CD4-positive, alpha-beta T cell treated with Interleukin-2 at 100 ng/mL for 4 hours (primary cell): ENCODE data around the gene TSC22D1.
"Not testable (repeated sequence)": the region's sequence is repeated elsewhere in the genome, so short reads cannot be mapped to it uniquely, and the experiment has no call there.

Source experiments
- DNase-seq: peaks from one replicate; pipeline ENCODE4 v3.0.0-alpha.2; 2020; ENCODE audit warnings: low spot score

Gene TSC22D1

GRCh38 chr13:44575741-44576350, at the start of gene TSC22D1:
TSS of gene TSC22D1 (minus strand) at chr13:44576330. CDS start at chr13:44576074, 256 bp downstream.
- peak; percentile 69 for DNase-seq

DNA sequence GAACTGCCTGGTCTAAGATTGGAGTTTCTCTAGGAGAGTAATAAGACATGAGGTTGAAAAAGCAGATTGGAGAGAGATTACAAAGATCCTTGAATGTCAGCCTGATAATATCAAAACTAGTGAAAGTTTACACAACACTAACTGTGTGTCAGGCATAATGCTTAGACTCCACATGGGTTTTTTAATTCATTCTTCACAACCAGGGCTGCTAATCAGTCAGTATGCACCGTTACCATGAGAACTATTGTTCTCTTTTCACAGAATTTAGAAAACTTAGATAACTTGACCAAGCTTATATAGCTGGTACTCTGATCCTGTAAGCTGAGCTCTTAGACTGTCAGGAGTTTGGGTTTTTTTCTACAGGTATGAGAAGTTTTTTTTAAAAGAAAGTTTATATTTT, 46.6 kb upstream of the TSC22D1 start:
- DNase-seq, result no peak

DNA sequence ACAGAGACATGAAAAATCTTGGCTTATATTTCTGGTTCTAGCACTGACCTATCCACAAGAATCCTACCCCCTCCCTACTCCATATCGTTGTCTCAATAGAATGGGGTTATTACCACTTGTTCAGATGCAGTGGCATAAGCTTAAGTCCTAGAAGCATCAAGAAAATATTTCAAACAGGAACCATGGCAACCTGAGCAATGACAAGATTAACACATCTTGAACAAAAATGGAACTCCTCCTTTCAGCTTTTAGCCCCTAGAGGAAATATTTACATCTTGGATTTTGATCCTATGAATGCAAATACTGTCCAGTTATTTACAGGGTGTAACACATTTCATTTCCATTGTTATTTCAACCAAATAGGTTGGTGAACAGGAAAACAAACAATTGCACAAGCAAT, 46.1 kb upstream of the TSC22D1 start:
- no peak for DNase-seq

- DNase-seq, result no peak
Observed at GRCh38 chr13:44620057-44620456, 43.9 kb upstream of the TSC22D1 start.

GRCh38 chr13:44619651-44620050, 43.5 kb upstream of the TSC22D1 start:
- no peak for DNase-seq

- no peak for DNase-seq
Observed at GRCh38 chr13:44618326-44618725, 42.2 kb upstream of the TSC22D1 start.

DNA sequence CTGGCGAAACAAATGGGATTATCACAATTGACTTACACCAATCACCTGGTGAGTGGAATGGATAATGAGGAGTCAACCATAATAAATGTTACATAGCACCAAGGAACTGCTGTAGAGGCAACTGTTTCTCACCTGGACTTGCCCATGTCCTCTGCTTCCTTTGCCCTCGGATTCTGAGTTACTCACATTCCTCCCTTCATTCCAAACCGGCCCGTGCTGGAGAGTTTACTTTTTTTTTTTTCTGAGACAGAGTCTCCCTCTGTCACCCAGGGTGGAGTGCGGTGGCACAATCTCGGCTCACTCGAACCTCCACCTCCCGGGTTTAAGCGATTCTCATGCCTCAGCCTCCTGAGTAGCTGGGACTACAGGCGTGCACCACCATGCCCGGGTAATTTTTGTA, 41.5 kb upstream of the TSC22D1 start:
- no peak for DNase-seq

DNA sequence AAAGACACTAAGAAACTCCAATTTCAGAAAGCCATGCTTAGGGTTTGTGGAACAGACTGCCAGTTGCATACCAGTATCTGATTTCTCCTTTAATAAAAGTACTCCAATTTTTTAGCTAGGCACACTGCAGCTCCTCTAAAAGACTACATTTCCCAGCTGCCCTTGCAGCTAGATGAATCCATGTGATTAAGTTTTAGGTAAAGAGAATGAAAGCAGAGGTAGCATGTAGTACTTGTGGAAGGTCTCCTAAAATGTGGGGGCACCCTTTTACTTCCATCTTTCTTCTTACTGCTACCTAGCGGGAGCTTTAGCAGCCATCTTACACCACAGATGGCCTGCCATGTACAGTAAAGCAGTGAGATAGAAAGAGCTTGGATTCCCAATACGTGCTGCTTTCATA, 33.0 kb upstream of the TSC22D1 start:
- DNase-seq, result no peak

DNA sequence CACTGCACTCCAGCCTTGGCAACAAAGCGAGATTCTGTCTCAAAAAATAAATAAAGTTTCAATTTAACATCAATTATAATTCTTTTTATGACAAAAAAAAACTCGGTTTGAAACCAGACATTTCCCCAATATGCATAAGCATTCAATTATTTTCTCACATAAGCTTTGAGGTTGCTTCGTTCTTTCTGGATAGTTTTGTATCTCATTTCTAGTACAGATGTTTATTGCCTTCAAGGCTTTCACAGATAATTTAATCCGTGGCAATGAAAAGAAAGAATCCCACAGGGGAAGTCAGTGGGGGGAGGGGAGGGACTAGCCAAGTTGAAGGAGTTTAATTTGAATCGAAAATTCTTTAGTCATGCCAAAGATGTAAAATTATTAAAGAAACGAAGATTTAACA, 29.6 kb upstream of the TSC22D1 start:
- DNase-seq, result no peak

DNA sequence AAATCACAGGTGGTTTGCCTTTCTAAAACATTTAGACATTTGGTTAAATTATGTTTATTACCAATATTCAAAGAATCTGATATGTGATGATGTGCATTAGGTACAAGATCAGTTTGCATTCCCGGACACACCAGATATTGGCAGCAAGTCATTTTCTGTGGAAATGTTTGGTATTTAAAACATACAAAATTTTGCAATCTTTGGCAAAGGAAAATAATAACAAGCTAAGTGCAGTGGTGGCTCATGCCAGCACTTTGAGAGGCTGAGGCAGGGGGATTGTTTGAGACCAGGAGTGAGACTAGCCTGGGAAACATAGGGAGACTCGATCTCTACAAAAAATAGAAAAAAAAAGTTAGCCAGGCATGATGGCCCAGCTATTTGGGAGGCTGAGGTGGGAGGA, 29.1 kb upstream of the TSC22D1 start:
- DNase-seq, result no peak

GRCh38 chr13:44601586-44601985, 25.5 kb upstream of the TSC22D1 start:
- DNase-seq, result no peak

DNA sequence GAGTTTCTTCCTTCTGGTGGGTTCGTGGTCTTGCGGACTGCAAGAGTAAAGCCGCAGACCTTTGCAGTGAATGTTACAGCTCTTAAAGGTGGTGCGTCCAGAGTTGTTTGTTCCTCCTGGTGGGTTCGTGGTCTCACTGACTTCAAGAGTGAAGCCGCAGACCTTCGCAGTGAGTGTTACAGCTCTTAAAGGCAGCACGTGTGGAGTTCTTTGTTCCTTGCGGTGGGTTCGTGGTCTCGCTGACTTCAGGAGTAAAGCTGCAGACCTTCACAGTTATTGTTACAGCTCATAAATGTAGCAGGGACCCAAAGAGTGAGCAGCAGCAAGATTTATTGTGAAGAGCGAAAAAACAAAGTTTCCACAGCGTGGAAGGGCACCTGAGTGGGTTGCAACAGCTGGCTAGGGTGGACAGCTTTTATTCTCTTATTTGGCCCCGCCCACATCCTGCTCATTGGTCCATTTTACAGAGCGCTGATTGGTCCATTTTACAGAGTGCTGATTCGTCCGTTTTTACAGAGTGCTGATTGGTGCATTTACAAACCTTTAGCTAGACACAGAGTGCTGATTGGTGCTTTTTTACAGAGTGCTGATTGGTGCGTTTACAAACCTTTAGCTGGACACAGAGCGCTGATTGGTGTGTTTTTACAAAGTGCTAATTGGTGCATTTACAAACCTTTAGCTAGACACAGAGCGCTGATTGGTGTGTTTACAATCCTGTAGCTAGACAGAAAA, 17.9 kb upstream of the TSC22D1 start:
- DNase-seq, result not testable (repeated sequence)

DNA sequence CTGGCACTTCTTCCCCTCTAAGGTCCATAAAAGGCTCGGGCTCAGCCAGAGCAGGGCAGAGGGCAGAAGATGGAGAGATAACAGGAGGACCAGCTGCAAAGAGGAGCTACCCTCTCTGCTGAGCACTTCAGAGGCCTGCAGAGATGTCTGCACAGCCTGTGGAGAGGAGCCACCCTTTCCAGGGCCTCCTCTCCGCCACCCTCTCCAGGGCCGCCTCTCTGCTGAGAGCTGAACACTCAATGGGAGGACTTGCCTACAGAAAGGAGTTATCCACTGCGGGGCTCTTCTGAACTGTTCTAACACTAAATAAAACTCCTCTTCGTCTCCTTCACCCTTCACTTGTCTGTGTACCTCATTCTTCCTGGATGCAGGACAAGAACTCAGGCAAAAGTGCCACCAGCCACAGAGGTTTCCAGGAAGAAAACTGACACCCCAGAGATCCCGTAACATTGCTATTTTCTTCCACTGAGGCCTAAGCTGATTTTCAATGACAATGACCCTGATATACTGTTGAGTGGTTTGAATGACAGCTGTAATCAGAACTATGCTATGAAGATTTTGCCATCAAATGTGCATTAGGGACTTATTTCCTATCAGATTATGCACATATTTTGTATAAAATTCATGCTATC, 16.2 kb upstream of the TSC22D1 start:
- DNase-seq, result no peak

GRCh38 chr13:44591316-44591715, 15.2 kb upstream of the TSC22D1 start:
- DNase-seq, result no peak

DNA sequence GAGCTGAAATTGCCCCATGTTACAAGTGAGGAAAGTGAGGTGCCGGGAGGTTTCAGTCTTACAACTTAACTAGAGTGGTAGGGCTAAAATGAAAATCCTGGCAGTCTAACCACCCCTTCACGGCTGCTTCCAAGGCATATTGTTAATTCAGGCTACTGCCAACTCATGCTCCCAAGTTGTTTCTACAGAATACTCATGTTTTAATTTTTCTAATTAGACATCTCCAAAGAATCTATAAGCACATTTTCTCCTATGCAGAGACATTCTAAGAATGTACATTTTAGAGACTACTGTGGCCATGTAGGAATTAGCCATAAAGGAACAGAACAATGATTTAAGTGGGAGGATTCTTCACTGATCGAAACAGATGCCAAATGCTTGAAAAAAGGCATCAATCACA, 7.0 kb upstream of the TSC22D1 start:
- DNase-seq, result no peak

GRCh38 chr13:44578067-44578400, 1.9 kb upstream of the TSC22D1 start:
- no peak for DNase-seq

GRCh38 chr13:44577236-44578066, 1.3 kb upstream of the TSC22D1 start:
- DNase-seq, result peak; percentile 96

DNA sequence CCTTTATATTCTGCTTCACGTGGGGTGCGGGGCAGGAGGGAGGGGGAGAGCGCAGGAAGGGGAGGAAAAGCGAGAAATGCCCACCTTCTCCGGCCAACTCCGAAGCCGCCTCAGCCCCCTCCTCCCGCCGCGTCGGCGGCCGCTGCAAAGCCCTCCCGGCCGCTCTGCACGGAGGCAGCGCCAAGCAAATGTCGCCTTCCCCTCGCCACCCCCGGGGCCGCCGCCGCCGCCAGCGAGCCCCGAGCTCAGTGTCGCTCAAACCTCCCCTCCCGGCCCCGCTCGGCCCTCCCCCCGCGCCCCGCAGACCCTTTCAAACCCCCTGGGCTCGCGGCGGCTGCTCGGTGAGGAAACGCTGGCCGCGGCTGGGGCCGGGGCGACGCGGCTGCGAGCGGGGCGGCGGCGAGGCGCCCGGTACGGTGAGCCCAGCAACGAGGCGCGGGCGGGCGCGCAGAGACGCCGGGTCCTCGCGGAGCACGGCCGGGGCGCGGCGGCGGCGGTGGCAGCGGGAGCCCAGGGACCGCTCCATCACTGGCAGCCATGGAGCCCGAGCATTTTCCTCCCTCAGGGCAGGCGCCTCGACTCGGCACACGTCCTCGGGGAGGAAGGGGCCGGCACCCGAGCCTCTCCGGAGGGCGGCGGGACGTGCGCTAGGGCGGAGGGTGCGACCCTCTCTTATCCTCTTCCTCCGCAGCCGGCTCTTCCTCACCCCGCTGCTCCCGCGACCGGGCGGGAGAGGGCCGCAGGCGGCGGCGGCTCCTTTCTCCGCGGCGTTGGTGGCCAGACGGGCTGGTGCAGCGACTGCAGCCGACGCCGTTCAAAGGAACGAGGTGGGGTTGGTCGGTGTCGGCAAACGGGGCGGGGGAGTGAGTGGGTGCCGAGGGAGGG, 463 bp upstream of the TSC22D1 start:
- peak; percentile 24 for DNase-seq

GRCh38 chr13:44575035-44575434, 1.1 kb downstream of the TSC22D1 start:
- DNase-seq, result no peak

GRCh38 chr13:44574466-44574855, 1.7 kb downstream of the TSC22D1 start:
- DNase-seq, result no peak

- peak; percentile 17 for DNase-seq
Observed at GRCh38 chr13:44573790-44574465, 2.2 kb downstream of the TSC22D1 start.
